CD4-positive, alpha-beta T cell treated with Interferon gamma for 1 hour (primary cell): Measurements from ENCODE around the gene FAM193B.
"Not testable (repeated sequence)": the region's sequence is repeated elsewhere in the genome, so short reads cannot be mapped to it uniquely, and the experiment has no call there.

Source experiments
- DNase-seq: peaks from one replicate; pipeline ENCODE4 v3.0.0-alpha.2; 2020

FAM193B gene

GRCh38 chr5:177536386-177536785 is 18.0 kb downstream of the FAM193B start:
- no peak for DNase-seq

DNA sequence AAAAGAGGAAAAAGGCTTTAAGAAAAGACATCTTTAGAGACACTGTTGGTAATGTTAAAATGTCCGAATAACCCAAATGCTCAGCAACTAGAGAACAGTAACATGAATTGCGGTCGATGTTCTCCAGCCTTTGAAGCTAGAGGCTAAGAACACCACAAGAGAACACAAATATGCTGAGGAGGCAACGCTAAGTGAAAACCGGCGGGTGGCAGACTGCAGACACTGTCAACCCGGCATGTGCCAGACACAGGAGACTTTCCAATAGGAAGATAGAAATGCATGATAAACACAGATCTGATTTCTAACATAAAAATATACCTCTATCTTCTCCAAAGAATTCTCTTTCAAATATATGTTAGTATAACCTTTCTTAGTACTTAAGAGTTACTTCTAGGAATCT is 19.2 kb downstream of the FAM193B start:
- no peak for DNase-seq

DNA sequence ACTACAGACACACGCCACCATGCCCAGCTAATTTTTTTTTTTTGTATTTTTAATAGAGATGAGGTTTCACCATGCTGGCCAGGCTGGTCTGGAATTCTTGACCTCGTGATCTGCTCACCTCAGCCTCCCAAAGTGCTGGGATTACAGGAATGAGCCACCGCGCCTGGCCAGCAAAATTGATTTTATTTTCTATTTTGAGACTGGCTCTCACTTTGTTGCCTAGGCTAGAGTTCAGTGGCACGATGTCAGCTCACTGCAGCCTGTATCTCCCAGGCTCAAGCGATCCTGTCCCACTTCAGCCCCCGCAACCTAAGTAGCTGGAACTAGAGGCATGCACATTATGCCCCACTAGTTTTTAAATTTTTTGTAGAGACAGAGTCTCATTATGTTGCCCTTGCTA is 19.9 kb downstream of the FAM193B start:
- DNase-seq: not testable (repeated sequence)

GRCh38 chr5:177531209-177531940 is 23.0 kb downstream of the FAM193B start:
- no peak for DNase-seq

DNA sequence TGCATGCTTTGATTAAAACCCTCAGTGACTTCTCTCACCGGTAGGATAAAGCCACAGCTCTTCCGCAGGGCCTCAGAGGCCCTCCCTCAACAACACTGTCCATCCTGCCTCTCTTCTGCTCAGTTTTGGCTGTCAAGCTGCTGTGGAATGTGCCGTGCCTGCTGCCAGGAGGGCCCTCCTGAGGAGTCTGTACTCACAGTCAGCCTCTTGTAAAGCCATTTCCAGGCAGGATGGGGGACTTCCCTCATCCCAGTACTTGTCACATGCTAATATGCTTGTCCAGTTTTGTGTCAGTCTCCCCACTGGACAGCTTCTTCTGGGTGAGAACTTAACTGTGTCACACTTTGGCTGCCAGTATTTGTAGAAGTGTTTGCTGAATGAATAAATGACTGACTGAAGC is 23.7 kb downstream of the FAM193B start:
- DNase-seq: no peak

- no peak for DNase-seq
These were observed 24.8 kb downstream of the FAM193B start for GRCh38 chr5:177529247-177530203.

GRCh38 chr5:177528631-177529030 is 25.7 kb downstream of the FAM193B start:
- no peak for DNase-seq

GRCh38 chr5:177527595-177527994 is 26.8 kb downstream of the FAM193B start:
- DNase-seq: no peak

GRCh38 chr5:177526791-177527190 is 27.6 kb downstream of the FAM193B start:
- no peak for DNase-seq

DNA sequence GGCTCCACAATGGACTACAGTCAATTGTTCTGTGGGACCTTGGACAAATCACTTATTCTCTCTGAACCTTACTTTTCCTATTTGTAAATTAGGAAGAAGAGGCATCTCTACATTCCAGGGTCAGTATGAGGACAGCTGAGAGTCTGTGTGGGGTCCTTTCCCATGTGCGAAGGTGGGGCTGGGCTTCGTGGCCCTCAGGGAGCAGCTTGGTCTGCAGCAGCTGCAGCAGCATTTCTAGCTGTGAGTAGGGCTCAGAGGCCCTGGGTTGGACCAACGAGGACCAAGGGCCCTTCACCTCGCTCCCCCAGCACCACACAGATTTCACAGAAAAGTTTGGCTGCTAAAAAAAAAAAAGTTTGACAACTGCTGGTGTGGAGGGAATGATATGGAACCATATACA is 28.2 kb downstream of the FAM193B start:
- no peak for DNase-seq

DNA sequence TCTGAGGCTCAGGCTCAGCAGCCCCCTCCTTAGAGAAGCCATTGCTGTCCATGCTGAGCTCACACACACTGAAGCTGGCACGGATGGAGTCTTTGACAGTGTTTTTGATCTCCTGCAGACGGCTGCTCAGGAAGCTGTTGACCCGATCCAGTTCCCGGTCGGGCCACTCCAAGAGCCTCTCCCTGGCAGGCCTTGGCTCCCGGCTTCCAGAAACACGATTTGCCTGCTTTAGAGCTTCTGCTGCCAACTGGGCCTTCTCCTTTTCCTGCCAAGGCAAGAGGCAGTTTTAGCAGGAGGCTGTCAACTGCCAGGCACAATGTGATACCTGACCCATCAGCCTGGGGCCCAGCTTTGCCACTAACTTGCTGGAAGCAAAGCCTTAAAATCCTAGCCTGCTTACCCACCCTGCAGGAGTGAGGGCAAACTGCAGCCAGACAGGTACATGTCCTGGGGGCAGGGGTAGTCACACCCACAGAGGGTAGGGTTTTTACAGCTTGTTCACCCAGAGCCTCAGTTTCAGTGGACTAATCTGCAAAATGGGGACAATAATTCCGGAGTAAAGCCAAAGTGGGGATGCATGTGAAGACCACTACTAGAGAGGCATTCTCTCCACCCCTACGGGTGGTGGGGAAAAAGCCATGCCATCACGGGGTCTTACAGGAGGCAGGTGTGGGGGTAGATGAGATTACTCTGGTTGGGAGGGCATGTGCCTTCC is 29.3 kb downstream of the FAM193B start:
- DNase-seq: no peak

- no peak for DNase-seq
These were observed 29.8 kb downstream of the FAM193B start for GRCh38 chr5:177524539-177524900.

DNA sequence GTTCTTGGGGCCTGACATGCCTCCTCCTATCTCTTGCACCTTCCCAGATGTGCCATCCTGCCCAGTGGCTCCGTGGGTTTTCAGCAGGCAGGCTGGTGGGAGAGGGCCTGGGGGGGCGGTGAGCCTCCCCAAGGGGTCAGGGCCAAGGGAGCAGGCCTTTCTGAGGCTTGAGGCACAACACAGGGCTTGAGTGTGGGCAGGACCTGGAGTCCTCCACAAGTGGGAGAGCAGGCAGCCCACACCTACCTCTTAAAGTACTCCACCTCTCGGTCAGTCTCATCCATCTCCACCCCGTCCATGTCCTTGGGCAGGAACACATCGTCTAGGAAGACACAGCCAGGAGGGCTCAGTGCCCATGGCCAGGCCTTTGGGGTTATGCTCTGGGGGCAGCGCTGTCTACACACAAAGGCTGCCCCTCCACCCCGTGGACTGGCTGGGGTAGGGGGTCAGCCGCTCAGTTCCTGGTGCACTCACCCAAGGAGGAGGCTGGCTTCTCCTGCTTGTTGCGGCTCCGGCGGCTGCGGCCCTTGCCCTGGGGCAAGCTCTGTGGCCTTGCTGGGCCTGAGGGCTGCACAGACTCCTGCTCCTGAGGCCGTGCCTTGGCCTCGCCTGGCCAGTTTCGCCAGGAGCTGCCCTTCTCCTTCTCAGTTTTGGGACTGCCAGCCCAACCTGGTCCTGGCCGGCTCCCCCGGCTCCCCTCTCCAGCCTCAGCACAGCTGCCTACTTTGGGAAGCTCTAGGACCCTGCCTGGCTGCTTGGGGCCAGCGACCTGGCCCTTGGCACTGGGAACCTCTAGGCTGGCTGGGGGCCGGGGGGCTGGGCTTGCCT is 30.4 kb downstream of the FAM193B start:
- DNase-seq: no peak

DNA sequence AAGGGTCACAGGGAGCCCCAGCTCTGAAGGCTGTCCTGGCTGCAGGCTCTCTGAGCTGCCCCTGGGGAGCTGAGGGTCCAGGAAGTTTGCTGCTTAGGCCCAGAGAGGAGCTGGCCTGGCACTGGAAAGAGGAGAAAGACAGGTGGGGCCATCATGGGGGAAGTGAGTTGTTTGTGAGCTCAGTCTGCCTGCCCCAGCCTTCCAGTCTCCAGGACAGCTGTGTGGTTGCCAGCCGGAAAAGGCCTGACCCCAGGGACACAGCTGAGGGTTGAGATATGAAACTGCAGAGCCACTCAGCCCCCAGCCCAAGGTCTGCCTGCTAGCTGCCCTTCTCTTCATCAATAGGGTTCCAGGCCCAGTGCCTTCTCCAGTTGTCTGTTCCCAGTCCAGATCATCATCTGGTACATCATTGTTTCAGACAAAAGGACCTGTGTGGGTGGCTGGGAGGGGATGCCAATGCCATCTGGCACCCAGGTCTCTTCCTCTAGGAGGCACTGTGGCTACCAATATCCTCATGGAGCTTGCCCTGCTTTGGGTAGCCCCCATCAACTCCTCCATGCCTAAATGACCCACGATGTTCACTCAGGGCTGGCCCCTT is 33.3 kb downstream of the FAM193B start:
- no peak for DNase-seq

GRCh38 chr5:177520271-177520670 is 34.1 kb downstream of the FAM193B start:
- no peak for DNase-seq

- DNase-seq: no peak
These were observed 34.7 kb downstream of the FAM193B start for GRCh38 chr5:177519463-177520235.

GRCh38 chr5:177516601-177517568 is 37.5 kb downstream of the FAM193B start, which contains the start of gene DDX41:
DDX41 (minus strand) TSS chr5:177516961; CDS start chr5:177516945, 16 bp downstream.
- peak; percentile 95 for DNase-seq

DNA sequence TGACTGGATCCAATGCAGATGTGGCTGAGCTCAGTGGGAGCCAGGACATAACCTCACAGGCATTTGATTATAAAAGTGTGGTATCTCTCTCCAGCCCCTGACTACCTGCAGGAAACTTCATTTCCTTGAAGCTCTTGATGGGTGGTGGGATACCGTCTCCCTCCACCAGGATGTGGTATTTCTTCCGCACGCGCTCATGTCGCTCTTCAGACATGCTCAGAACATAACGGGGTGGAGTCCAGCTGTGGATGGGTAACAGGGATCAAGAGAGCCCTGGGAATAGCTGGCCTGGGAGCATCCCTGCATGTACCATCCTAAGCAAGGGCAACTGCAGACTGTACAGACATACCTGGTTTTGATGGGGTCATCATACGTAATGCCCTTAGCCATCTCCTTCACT is 38.8 kb downstream of the FAM193B start:
- no peak for DNase-seq

GRCh38 chr5:177514541-177514940 is 39.8 kb downstream of the FAM193B start:
- no peak for DNase-seq

GRCh38 chr5:177513500-177513899 is 40.9 kb downstream of the FAM193B start:
- no peak for DNase-seq
